ENCODE results near the gene DUSP8.

Gene DUSP8

DNA sequence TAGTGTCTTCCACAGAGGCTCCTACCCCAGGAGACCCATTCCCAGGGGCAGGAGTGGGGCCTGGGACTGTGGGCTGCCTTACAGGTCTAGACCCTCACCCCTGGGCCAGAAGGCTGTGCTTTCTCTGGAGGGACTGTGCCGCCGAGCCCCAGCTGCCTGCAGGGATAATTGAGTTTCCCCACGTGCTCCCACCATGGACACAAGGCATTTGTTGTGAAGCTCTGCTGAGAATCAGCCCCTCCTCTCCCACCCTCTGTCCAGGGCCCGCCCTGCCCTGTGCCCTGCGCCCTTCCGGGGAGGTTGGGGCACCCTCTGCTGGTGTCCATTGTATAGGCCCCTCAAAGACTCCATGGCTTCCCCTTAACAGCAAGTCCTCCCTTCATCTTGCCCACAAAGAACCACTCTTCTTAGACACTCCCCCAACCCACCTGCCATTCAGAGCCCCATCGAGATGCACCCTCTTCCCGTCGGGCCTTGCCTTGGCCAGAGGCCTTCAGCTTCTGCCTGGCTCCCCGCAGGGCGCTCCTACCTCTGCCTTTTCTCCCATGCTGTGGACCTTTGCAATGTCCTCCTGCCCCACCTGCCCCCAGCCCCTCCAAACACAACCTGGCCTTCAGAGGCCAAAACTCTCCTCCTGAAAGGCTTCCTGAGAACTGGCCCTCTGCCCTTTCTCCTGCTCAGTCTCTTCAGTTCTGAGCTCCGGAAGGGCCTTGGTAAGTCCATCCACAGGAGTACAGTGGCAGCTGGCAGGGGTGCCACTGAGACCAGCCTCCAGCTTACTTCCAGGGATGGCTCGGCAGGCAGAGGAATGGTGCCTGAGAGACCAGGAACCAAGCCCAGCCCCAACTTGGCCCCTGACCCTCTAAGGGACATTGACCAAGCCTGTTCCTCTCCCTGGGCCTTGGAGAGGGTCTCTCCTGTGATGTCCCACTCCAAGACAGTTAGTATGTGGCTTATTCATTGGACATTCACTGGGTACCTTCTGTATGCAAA, 22.4 kb downstream of the DUSP8 start:
- FAIRE-seq: no peak

GRCh38 chr11:1548221-1549070, 23.6 kb downstream of the DUSP8 start:
- FAIRE-seq: no peak

GRCh38 chr11:1547467-1548098, 24.5 kb downstream of the DUSP8 start:
- FAIRE-seq: no peak

- FAIRE-seq: no peak
These were observed 25.3 kb downstream of the DUSP8 start for GRCh38 chr11:1546536-1547466.

GRCh38 chr11:1546077-1546535, 26.0 kb downstream of the DUSP8 start:
- FAIRE-seq: no peak

- FAIRE-seq: no peak
These were observed 26.6 kb downstream of the DUSP8 start for GRCh38 chr11:1545432-1545831.

- no peak for FAIRE-seq
These were observed 27.5 kb downstream of the DUSP8 start for GRCh38 chr11:1544536-1544935.

- FAIRE-seq: no peak
These were observed 28.3 kb downstream of the DUSP8 start for GRCh38 chr11:1543606-1544263.

- no peak for FAIRE-seq
These were observed 29.8 kb downstream of the DUSP8 start for GRCh38 chr11:1542267-1542666.

GRCh38 chr11:1541474-1542204, 30.4 kb downstream of the DUSP8 start:
- FAIRE-seq: no peak

- no peak for FAIRE-seq
These were observed 32.0 kb downstream of the DUSP8 start for GRCh38 chr11:1540074-1540473.

DNA sequence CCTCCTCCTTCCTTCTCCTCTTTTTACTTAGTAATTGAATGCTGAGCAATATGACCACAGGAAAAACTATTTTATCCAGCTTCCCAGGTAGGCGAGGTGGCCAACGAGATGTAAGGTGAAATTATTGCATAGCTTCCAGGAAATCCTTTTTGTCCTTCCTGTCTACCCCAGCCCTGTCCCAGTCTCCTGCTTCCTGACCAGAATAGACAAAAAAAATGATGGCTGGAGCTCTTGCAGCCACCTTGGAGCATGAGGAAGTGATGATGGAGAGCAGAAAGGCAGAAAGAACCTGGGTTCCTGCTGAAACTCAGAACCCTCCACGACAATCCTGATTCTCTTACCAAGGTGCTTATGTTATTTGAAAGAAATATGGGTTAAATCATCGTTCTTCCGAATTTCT, 33.9 kb downstream of the DUSP8 start:
- no peak for FAIRE-seq

DNA sequence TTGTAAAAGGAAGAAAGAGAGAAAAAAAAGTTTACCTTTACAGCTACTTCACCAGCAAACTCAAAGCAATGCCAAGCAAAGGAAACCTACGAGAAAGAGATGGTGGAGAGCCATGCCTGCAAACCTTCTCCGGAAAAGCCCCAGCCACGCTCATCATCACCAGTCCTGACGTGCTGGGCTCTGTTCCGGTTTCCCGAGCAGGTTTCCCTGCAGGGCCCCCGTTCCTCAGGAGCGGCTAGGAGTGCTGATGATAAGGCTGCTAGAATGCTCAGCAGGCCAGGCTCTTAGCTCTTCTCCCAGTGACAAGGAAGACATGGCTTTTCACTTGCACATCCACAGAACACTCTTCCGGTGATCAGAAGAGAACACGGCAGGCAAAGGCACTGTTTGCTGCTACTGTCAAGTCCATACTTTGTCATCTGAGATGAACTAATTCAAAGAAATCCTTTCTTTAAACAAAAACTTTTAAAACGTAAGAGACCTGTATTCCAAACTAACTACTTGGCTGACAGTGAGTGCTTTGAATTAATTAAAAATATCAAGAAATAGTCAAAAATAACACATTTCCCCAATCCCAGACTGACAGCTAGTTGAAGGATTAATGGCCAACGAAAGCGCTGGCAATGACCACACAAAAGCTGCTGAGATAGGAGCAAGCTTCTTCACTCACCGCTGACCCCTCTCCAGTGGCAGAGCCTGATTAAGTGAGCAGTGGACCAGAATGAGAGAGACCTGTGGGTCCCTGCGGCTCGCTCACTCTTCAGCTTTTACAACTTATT, 35.8 kb downstream of the DUSP8 start:
- FAIRE-seq: no peak

DNA sequence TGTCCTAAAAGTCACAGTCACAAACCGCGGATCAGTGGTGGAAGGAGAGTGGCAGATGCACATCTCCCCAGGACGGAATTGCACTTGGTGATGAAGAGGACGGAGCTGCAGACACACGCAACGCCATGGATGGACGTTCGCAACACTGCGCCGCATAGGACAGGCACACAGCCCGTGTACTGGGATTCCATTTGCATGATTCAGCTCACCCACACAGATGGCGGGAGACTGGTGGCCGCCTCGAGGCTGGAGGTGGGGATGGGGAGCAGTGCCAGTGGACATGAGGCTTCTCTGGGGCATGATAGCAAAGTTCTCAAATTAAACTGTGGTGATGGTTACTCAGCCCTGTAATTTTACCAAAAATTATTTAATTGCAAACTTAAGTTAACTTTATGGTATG, 37.4 kb downstream of the DUSP8 start:
- no peak for FAIRE-seq

DNA sequence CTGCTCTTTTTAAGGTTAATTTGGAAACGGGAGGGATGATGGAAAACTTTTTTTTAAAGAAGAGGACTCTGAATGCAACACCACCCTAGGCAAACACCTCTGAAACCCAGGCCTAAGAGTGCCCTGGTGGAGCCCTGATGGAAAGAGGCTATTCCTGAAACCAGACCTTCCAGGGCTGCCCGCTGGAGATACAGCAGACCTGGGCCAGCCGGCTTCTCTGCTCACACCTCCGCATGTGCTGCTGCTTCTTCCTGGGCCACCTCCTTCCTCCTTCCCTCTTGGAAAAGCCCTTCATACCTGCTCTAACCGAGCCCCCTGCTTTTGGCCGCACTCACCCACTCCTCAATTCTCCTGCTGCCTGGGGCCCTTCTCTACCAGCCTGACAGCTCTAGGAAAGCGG, 37.9 kb downstream of the DUSP8 start:
- FAIRE-seq: no peak

DNA sequence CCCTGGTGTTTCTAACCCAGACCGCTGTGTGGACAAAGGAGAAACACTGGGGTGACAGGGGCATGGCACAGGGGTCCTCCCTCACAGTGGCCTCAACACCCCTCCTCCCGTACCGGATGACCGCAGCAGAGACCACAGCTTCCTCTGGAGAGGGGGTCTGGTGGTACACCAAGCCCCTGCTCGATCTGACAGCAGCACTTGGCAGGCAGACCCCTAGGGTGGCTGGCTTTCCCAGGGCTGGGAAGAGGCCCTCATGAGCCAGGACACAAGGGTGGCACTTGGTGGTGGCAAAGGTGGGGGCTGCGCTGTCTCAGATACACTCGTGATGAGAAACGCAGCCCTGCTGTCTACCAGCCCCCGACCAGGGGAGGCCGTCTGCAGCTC, 38.7 kb downstream of the DUSP8 start:
- no peak for FAIRE-seq

GRCh38 chr11:1532606-1533341, 39.3 kb downstream of the DUSP8 start:
- FAIRE-seq: no peak

DNA sequence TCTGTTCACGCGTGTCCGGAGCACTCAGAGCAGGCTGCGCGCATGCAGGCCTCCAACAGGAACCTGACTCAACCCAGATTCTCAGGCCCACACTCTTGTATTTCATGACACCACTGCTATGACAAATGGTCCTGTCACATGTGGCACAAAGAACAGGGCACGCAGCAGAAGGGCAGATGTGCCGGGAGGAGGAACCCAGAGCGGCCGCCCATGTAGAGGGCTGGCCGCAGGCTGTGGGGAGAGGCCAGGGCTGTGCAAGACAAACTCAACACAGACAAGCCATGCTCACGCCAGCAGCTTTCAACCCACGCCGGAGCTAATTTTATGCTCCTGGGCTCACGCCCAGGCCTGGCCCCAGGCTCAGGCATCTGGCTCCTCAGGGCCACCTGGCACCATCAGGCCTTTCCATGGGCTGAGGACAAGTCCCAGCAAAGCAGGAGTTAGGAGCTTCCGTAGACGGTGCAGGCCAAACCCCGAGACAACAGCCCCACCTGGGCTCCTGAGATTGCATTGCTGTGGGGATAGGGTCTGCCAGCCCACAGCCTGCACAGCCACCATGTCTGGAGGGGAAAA, 40.0 kb downstream of the DUSP8 start:
- FAIRE-seq: no peak
